ENCODE data around the gene MOK. TPM values are rescaled to one million over a fixed set of nuclear protein-coding genes. Genes with fewer than 3 reads are reported as not detected.

The MOK gene
- total RNA-seq, 4 donors from 2014 or later, result 38.6 to 57.7 (median 45.2) TPM

GRCh38 chr14:102231476-102232347 lies 73.3 kb downstream of the MOK start:
- Histone ChIP-seq H3K27ac (no peak overlapping the region), H3K4me1 (peaks cover 3 to 4% of the 10 kb centered on the region in 2 donors), H3K4me3 (replicated peaks in 1 of 3) (no peak overlapping the region), H3K27me3 (no peaks in the 10 kb centered on the region), H3K36me3 (peaks cover 4 to 6% of the 10 kb centered on the region in 2 donors), H3K9me3 (no peaks in the 10 kb centered on the region)
- 91 to 95% methylated on average over 22 of the region's 22 CpGs for WGBS, 2 donors
- TF ChIP-seq POLR2A (IDR thresholded peaks at IDR 0.05), result no peak
- TF ChIP-seq, protein P1, sequence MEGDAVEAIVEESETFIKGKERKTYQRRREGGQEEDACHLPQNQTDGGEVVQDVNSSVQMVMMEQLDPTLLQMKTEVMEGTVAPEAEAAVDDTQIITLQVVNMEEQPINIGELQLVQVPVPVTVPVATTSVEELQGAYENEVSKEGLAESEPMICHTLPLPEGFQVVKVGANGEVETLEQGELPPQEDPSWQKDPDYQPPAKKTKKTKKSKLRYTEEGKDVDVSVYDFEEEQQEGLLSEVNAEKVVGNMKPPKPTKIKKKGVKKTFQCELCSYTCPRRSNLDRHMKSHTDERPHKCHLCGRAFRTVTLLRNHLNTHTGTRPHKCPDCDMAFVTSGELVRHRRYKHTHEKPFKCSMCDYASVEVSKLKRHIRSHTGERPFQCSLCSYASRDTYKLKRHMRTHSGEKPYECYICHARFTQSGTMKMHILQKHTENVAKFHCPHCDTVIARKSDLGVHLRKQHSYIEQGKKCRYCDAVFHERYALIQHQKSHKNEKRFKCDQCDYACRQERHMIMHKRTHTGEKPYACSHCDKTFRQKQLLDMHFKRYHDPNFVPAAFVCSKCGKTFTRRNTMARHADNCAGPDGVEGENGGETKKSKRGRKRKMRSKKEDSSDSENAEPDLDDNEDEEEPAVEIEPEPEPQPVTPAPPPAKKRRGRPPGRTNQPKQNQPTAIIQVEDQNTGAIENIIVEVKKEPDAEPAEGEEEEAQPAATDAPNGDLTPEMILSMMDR (IDR thresholded peaks at IDR 0.05), result no peak
- no peak for DNase-seq
- intact Hi-C loops (cut with DNase I), result no loop called here

- Histone ChIP-seq H3K9me3 (no peaks in the 10 kb centered on the region), H3K27ac (no peak overlapping the region), H3K27me3 (no peaks in the 10 kb centered on the region), H3K4me1 (peaks cover 2 to 11% of the 10 kb centered on the region in 2 donors), H3K4me3 (replicated peaks in 1 of 3) (no peak overlapping the region), H3K36me3 (peaks cover 4 to 6% of the 10 kb centered on the region in 2 donors)
- 92 to 93% methylated on average over 22 of the region's 22 CpGs for WGBS, 2 donors
- DNase-seq, result no peak
- intact Hi-C loops (cut with DNase I), result no loop called here
- TF ChIP-seq, protein P1 (IDR thresholded peaks at IDR 0.05), result no peak
- no peak for TF ChIP-seq POLR2A (IDR thresholded peaks at IDR 0.05)
Observed at GRCh38 chr14:102230481-102231210, 74.3 kb downstream of the MOK start.

DNA sequence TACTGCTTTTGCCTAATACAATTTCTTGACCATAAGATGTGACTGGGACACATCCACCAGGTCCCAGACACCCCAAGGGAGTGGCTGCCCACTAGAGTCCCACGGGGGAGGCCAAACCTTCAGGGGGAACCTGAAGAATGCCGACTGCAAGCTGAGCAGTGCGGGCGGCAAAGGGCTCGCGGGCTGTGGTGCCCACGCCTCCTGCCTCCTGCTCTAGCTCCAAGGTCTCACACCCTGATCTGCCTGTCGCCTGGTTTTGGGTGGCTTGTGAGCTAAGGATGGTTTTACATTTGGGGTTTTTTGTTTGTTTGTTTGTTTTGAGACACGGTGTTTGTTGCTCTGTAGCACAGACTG lies 75.2 kb downstream of the MOK start:
- no peak for DNase-seq
- Histone ChIP-seq H3K27ac (no peak overlapping the region), H3K27me3 (no peaks in the 10 kb centered on the region), H3K4me1 (peaks cover 0 to 16% of the 10 kb centered on the region in 2 donors), H3K4me3 (replicated peaks in 1 of 3) (no peak overlapping the region), H3K9me3 (no peaks in the 10 kb centered on the region), H3K36me3 (peaks cover 4 to 6% of the 10 kb centered on the region in 2 donors)
- intact Hi-C loops (cut with DNase I), result loop anchor here (10.0 kb wide), 1 partner anchor 165 kb away; no protein-coding TSS in a partner anchor
- WGBS, 2 donors, result 96% methylated on average over 9 of the region's 9 CpGs
- no peak for TF ChIP-seq POLR2A (IDR thresholded peaks at IDR 0.05)

- Histone ChIP-seq H3K27me3 (no peaks in the 10 kb centered on the region), H3K27ac (no peak overlapping the region), H3K9me3 (no peaks in the 10 kb centered on the region), H3K4me1 (peaks cover 0 to 16% of the 10 kb centered on the region in 2 donors), H3K4me3 (replicated peaks in 1 of 3) (no peak overlapping the region), H3K36me3 (peaks cover 4 to 6% of the 10 kb centered on the region in 2 donors)
- intact Hi-C loops (cut with DNase I), result loop anchor here (10.0 kb wide), 1 partner anchor 164 kb away; no protein-coding TSS in a partner anchor
- WGBS, 2 donors, result 95% methylated on average over 40 to 43 of the region's 43 CpGs
- no peak for TF ChIP-seq POLR2A (IDR thresholded peaks at IDR 0.05)
- TF ChIP-seq, protein P1 (IDR thresholded peaks at IDR 0.05), result no peak
- no peak for DNase-seq
Observed at GRCh38 chr14:102229071-102229738, 75.8 kb downstream of the MOK start.
